HG02970 (cell line): ENCODE measurements around the gene ITPR1.

ENCODE experiments used
- ATAC-seq: cut with Tn5 transposase; IDR thresholded peaks from one replicate; pipeline ENCODE4 v1.9.1; 2021; ENCODE audit warnings: mild to moderate bottlenecking, moderate library complexity, moderate number of reproducible peaks; ENCODE audit not compliant: unreplicated experiment, low FRiP score

Gene ITPR1

GRCh38 chr3:4734454-4734853 is 241.3 kb downstream of the ITPR1 start:
- no peak for ATAC-seq

GRCh38 chr3:4735243-4735642 is 242.1 kb downstream of the ITPR1 start:
- no peak for ATAC-seq

DNA sequence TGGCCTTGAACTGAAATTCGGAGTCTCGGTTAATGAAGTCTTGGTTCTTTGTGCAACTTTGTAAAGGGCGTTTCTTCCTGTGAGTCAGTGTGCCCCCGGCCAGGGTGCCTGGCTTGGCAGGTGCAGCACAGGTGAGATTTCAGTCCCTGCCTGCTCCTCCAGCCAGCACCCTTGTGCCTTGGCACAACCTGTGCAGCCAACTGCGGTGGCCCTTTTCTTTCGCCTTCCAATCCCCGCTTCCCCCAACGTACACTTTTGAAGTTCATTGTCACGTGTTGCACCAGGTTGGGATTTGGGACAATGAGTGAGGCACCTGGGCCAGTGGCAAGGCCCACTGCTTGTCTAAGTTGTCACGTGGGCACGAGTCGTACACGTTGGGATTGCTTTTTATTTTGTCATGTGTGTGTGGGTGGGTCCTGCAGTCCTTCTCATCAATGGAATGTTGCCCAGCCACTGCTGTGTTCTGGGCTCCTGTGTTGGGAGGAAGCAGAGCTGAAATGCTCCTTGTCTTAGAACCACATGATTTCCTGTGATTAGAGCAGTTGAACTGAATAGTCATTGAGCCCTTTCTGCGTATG is 243.2 kb downstream of the ITPR1 start:
- no peak for ATAC-seq

- no peak for ATAC-seq
Observed at GRCh38 chr3:4738737-4739274, 245.7 kb downstream of the ITPR1 start.

- no peak for ATAC-seq
Observed at GRCh38 chr3:4739289-4740236, 246.4 kb downstream of the ITPR1 start.

- no peak for ATAC-seq
Observed at GRCh38 chr3:4740397-4741105, 247.4 kb downstream of the ITPR1 start.

DNA sequence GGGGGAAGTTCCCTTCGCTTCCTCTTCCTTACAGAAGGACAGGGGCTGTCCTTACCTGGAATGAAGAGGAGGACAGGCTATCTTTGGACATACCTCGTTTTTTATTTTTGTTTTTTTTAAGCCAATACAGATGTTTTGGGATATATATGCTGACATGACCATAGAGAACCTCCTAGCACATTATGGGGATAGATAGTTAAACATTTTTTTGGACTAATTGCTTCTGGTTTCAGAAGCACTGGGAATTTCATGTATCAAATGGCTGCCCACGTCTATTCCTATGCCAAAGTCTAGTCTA is 247.9 kb downstream of the ITPR1 start:
- ATAC-seq = no peak

DNA sequence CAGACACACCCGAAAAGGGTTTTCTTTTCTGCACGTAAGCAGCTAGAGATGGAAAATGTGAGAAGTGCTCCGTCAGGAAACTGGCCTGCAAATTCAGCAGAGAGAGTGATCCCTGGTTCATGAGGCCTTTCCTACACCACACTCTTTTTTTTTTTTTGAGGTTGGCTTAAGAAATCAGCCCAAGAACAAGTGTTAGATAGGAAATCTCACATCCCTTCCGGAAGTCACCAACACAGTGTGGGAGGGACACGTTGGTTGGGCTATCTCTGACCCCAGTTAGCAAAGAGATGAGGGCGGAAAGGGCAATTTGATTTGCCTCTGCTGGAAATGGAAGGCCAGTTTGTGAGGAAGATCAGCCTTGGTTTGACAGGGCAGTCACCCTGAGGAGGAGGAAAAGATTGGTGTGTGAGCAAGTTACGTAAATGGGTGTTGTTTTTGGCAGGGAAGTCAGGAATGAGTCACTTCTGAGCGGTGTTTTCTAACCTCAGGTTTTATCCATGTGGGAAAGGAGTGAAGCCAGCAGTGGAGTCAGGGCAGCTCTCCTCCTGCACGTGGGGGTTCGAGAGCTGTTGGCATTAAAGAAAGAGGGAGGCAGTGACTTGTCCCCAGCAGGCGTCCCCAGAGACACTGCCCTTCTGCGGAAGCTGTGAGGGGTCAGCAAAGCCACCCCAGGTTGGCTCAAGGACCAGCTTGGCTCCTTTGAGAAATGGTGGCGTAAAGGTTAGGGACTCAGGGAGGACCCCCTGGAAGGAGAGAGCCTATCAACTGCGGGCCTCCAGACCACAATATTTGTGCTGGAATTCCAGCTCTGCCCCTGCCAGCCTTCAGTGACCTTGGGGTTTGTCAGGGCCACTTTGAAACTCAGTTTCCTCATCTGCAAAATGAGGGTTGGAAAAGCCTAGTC is 248.5 kb downstream of the ITPR1 start:
- no peak for ATAC-seq

DNA sequence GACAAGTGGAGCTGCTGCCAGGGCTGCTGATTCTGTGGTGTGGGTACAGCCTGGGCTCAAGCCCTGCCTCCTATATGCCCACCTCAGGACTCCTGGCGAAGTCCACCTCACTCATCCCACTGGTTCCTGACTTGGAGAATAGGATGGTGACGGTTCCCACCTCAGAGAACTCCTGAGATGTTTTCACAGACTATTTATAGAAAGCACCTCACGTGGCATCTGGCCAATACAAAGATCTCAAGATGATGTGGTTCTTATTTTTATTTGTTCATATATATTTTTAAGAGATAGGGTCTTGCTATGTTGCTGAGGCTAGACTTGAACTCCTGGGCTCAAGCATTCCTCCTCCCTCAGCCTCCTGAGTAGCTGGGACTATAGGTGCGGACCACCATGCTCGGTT is 249.2 kb downstream of the ITPR1 start:
- no peak for ATAC-seq

GRCh38 chr3:4743371-4743770 is 250.2 kb downstream of the ITPR1 start:
- no peak for ATAC-seq

DNA sequence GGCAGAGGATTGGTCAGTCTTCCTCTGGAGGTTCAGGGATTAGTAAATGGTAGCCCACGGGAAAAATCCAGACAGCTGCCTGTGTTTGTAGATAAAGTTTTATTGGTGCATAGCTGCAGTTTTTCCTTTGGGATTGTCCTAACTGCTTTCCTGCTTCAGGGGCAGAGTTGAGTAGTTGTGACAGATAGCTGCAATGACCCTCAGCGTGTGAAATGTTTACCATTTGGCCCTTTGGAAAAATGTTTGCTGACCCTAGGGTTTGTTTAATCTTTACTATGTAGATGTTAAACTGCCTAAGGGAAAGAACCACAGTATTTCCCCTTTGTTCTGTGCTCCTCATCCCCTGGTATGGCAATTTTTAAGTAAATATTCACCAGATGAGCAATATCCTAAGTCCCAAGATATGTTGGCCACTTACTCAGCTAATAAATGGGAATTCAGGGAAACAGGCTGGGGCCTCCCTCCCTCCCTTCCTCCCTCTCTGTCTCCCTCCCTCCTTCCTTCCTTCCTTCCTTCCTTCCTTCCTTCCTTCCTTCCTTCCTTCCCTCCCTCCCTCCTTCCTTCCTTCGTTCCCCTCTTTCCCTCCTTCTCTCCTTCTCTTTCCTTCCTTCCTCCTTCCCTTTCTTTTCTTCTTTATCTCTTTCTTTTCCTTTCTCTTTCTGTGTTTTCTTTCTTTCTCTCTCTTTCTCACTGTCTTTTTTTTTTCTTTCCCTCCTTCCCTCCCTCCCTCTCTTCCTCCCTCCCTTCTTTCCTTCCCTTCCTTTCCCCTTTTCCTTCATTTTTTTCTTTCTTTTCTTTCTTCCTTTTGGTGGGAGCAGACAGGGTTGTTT is 251.5 kb downstream of the ITPR1 start:
- ATAC-seq = no peak

GRCh38 chr3:4745235-4745610 is 252.1 kb downstream of the ITPR1 start:
- no peak for ATAC-seq

DNA sequence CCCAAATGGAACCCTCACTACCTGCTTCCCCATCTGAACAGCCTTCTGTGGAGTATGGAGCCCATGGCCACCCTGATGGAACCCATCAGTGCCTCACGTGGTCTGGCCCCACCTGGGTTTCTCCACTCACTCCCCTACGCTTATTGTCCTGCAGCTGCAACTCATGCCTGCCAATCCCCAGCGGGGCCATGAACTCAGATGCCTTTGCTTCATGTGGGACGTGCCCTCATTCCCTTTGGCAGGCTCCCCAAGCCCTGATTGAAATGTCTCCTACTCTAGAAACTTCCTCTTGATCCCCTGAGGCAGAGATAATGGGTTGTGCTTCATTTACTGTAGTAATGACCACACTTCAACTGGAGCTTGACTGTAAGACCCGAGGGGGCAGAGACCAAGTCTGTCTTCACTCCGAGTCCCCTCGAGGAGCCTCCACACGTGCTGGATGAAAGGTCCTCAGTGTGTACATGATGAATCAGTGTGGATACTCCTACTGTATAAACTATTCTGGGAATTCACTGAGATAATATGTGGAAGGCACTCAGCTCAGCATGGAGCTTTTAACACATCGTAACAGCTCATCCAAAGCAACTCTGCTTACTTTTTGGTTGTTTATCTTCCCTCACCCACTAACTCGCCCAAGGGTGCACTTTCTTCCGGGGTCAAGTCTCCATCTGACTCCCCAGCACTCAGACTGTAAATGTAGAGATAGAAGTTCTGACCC is 253.3 kb downstream of the ITPR1 start:
- ATAC-seq = no peak

GRCh38 chr3:4748127-4748526 is 255.0 kb downstream of the ITPR1 start:
- ATAC-seq = no peak

- ATAC-seq = no peak
Observed at GRCh38 chr3:4748701-4749378, 255.7 kb downstream of the ITPR1 start.

DNA sequence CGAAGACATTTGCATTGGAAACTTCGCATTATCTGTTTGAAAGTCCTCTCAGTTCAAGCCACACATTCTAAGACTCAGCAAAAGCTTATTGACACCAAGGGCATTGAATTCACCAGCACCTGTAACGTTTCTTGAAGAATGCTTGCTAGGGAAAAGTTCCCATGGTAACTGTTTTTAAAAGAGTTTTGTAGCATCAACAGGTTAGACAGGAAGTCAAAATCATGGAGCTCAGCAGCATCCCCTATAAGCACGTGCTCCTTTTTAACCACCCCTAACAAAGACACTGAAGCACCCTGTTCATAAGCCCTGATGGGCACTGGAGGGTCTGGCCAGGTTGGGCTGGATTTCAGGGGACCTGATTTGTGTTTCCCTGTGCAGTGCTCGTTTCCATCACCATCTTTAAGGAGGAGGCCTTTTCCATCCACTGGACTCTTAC is 256.4 kb downstream of the ITPR1 start:
- no peak for ATAC-seq

GRCh38 chr3:4750306-4750968 is 257.3 kb downstream of the ITPR1 start:
- ATAC-seq = no peak

GRCh38 chr3:4751029-4751501 is 257.9 kb downstream of the ITPR1 start:
- no peak for ATAC-seq
